ENCODE data around the gene DVL1. TPM values are rescaled to one million over a fixed set of nuclear protein-coding genes. Genes with fewer than 3 reads are reported as not detected.

Gene DVL1
- total RNA-seq, 4 donors from 2014 or later = 84.4 to 174 (median 88.9) TPM

GRCh38 chr1:1310109-1310385 lies 39.2 kb downstream of the DVL1 start:
- H3K4me1 ChIP-seq = peaks cover 2 to 53% (median 26%) of the 10 kb centered on the region in 3 donors
- WGBS, 2 donors (ENCODE audit: low coverage in 1 of 2) = no CpG with 5 or more reads among the region's 3 CpGs
- no peaks in the 10 kb centered on the region for H3K27me3 ChIP-seq
- H3K36me3 ChIP-seq = peaks cover 0 to 54% of the 10 kb centered on the region in 2 donors
- no peak for TF ChIP-seq POLR2A (IDR thresholded peaks at IDR 0.05)
- TF ChIP-seq EP300 (IDR thresholded peaks at IDR 0.05) = no peak
- TF ChIP-seq POLR2AphosphoS5 (IDR thresholded peaks at IDR 0.05) = no peak
- no peak for TF ChIP-seq CTCF (IDR thresholded peaks at IDR 0.05)
- no peak for ATAC-seq
- no peaks in the 10 kb centered on the region for H3K9me3 ChIP-seq
- no peak overlapping the region for H3K4me3 ChIP-seq
- peak overlapping the region in 3 of 4 donors; percentile 93 to 97 (median 95) for H3K27ac ChIP-seq

DNA sequence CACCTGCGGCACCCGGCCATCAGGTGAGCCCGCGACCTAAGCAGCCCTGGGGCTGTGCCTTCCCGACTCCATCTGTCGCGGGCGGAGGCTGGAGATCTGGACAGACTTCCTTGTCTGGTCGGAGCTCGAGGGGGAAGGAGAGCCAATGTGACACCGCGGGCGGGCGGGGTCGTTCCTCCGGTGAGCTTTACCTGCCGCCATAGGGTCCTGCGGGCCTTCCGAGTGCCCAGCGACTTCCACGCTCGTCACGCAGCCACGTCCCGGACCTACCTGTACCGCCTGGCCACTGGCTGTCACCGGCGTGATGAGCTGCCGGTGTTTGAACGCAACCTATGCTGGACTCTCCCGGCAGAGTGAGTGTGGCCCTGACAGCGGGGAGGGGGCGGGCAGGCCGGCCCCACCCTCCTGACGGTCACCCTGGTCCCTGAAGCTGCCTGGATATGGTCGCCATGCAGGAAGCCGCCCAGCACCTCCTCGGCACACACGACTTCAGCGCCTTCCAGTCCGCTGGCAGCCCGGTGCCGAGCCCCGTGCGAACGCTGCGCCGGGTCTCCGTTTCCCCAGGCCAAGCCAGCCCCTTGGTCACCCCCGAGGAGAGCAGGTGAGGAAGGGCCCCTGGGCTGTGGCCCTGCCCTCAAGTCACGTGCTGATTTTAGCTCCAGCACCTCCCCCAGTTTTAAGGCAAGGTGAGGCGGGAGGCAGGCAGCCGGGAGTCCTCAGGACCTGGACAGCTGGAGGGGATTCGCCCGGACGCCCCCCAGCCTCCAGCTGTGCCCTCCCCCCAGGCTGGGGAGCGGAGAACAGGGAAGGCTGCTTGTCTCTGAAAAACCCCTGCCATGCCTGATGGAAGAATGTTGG lies 39.7 kb downstream of the DVL1 start:
- H3K9me3 ChIP-seq = no peaks in the 10 kb centered on the region
- H3K27ac ChIP-seq = peak overlapping the region; percentile 93 to 97 (median 95)
- no peak for ATAC-seq
- peaks cover 0 to 48% of the 10 kb centered on the region in 2 donors for H3K36me3 ChIP-seq
- WGBS, 2 donors (ENCODE audit: low coverage in 1 of 2) = 0 to 57% methylated on average over 1 to 12 of the region's 57 CpGs
- H3K27me3 ChIP-seq = no peaks in the 10 kb centered on the region
- peaks cover 2 to 54% (median 31%) of the 10 kb centered on the region in 3 donors for H3K4me1 ChIP-seq
- TF ChIP-seq CTCF (IDR thresholded peaks at IDR 0.05) = no peak
- no peak for TF ChIP-seq POLR2A (IDR thresholded peaks at IDR 0.05)
- TF ChIP-seq POLR2AphosphoS5 (IDR thresholded peaks at IDR 0.05) = no peak
- no peak for TF ChIP-seq EP300 (IDR thresholded peaks at IDR 0.05)
- peak overlapping the region; percentile 92 to 95 for H3K4me3 ChIP-seq

- Histone ChIP-seq H3K9me3 (no peaks in the 10 kb centered on the region), H3K27me3 (no peaks in the 10 kb centered on the region), H3K4me3 (peak overlapping the region; percentile 92 to 95), H3K4me1 (peaks cover 2 to 61% (median 38%) of the 10 kb centered on the region in 3 donors), H3K36me3 (peaks cover 0 to 41% of the 10 kb centered on the region in 2 donors), H3K27ac (peak overlapping the region; percentile 93 to 97 (median 95))
- no peak for ATAC-seq
- no CpG with 5 or more reads among the region's 66 CpGs for WGBS, 2 donors (ENCODE audit: low coverage in 1 of 2)
- TF ChIP-seq EP300 (IDR thresholded peaks at IDR 0.05) (no peak), CTCF (IDR thresholded peaks at IDR 0.05) (no peak), POLR2A (IDR thresholded peaks at IDR 0.05) (no peak), POLR2AphosphoS5 (IDR thresholded peaks at IDR 0.05) (no peak)
These were observed 40.4 kb downstream of the DVL1 start for GRCh38 chr1:1308756-1309250.

DNA sequence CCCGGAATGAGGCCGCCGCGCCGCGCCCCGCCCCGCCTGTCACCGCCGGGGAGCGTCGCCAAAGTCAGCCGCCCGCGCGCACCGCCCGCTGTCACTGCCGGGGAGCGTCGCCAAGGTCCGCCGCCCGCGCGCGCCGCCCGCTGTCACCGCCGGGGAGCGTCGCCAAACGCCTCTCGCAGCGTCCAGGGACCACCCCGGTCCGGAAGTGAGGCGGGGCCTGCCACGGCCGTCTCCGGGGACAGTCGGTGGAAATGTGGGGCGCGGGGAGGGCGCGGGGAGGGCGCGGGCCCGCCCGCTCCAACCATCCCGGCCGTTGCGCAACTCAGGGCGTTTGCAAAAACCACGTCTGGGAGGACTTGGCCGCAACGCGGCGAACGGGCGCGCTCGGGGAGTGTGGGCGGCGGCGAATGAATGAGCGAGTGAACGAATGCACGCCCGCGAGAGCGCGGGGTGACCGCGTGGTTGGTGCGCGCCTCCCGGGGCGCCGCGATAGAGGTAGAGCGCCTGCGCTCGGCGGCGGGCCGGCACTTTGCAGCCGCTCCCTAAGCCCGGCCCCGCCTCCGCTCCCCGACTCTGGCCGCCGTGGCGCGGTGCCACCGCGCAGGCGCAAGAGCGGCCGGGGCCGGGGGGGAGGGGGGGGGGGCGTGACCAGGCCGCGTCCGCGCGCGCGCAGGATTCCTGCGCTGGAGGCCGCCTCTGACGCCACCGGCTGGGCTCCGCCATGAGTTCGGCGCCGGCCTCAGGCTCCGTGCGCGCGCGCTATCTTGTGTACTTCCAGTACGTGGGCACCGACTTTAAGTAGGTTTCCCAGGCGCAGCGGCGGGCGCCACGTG lies 41.1 kb downstream of the DVL1 start, which contains the start of the genes ACAP3 and PUSL1:
ACAP3 (minus strand) TSS at position 8 of the 833 bp plus-strand sequence. CDS start 115 bp downstream, outside the sequence.
PUSL1 (plus strand) TSS at position 675 of the 833 bp plus-strand sequence; CDS start at position 722, 47 bp downstream.
- TF ChIP-seq CTCF (IDR thresholded peaks at IDR 0.05) (peak in 2 of 4 experiments; percentile 33 to 41), POLR2AphosphoS5 (IDR thresholded peaks at IDR 0.05) (peak; percentile 68), EP300 (IDR thresholded peaks at IDR 0.05) (no peak), POLR2A (IDR thresholded peaks at IDR 0.05) (peak in 1 of 2 donors; percentile 32)
- Histone ChIP-seq H3K27me3 (no peaks in the 10 kb centered on the region), H3K4me3 (peak within 1 kb of the TSS; percentile 92 to 95), H3K27ac (peak within 1 kb of the TSS; percentile 93 to 97 (median 95)), H3K36me3 (peaks cover 0 to 35% of the 10 kb centered on the region in 2 donors), H3K4me1 (peaks cover 2 to 67% (median 42%) of the 10 kb centered on the region in 3 donors), H3K9me3 (no peaks in the 10 kb centered on the region)
- ATAC-seq = peak; percentile 73
- no CpG with 5 or more reads among the region's 131 CpGs for WGBS, 2 donors (ENCODE audit: low coverage in 1 of 2)
